Caco-2 (cell line): Measurements from ENCODE around the gene PPP2R3B. TPM values are rescaled to one million over a fixed set of nuclear protein-coding genes. Genes with fewer than 3 reads are reported as not detected.

Source experiments
- Bru-seq: library from RNA; stranded (reverse); fragments of 400-500 nt; gene quantifications from one replicate; lab custom pipeline; 2021; lab: Mats Ljungman, UMichigan
- BruChase-seq, 2 experiments: library from RNA; stranded (reverse); fragments of 400-500 nt; gene quantifications; one replicate each; lab custom pipeline; 2021; lab: Mats Ljungman, UMichigan
- BruUV-seq: library from RNA; stranded (reverse); fragments of 400-500 nt; replicated peaks from 2 replicates; lab custom pipeline; 2021; lab: Mats Ljungman, UMichigan
- CTCF ChIA-PET: fragments of 300-600 bp; sonication (Branson Sonifier 250); formaldehyde crosslinking; loops from one replicate; lab custom pipeline; 2022; ENCODE audit warnings: antibody characterized with exemption; lab: Charles Lee
- POLR2A ChIA-PET: fragments of 300-600 bp; sonication (Branson Sonifier 250); formaldehyde crosslinking; loops from one replicate; lab custom pipeline; 2022; ENCODE audit warnings: antibody characterized with exemption; lab: Charles Lee
- DNase-seq, 2 experiments: peaks; one replicate each; pipeline versions ENCODE4 v3.0.0 to v3.0.0-alpha.2; 2020 to 2022
- H3K27me3 ChIP-seq: replicated peaks from 2 replicates; pipeline ENCODE4 v1.6.0; 2011; ENCODE audit warnings: low read length; ENCODE audit not compliant: control insufficient read depth, insufficient read depth
- H3K36me3 ChIP-seq: 2 replicates; pipeline ENCODE4 v1.5.1; 2011; ENCODE audit warnings: low read length; ENCODE audit not compliant: control insufficient read depth, insufficient read depth
- H3K4me1 ChIP-seq: fragments of 250-450 bp; sonication (Bioruptor Pico); 2 replicates; pipeline ENCODE4 v1.5.1; 2020; ENCODE audit warnings: mild to moderate bottlenecking
- H3K4me3 ChIP-seq: 2 replicates; pipeline ENCODE4 v1.5.1; 2011; ENCODE audit warnings: low read depth, mild to moderate bottlenecking, control low read depth, low read length
- H3K9me3 ChIP-seq: fragments of 250-450 bp; sonication (Bioruptor Pico); 2 replicates; pipeline ENCODE4 v1.5.1; 2020; ENCODE audit warnings: mild to moderate bottlenecking, moderate library complexity
- H3K27ac Mint-ChIP-seq: one replicate; pipeline ENCODE4 v1.8.0; 2022; ENCODE audit warnings: mixed read lengths; ENCODE audit not compliant: unreplicated experiment
- H3K27me3 Mint-ChIP-seq: one replicate; pipeline ENCODE4 v1.8.0; 2022; ENCODE audit warnings: mixed read lengths; ENCODE audit not compliant: insufficient read depth, unreplicated experiment
- H3K36me3 Mint-ChIP-seq: one replicate; pipeline ENCODE4 v1.8.0; 2022; ENCODE audit warnings: mild to moderate bottlenecking, mixed read lengths; ENCODE audit not compliant: insufficient read depth, unreplicated experiment
- H3K4me1 Mint-ChIP-seq: one replicate; pipeline ENCODE4 v1.8.0; 2022; ENCODE audit warnings: low read depth, mixed read lengths; ENCODE audit not compliant: unreplicated experiment
- H3K4me3 Mint-ChIP-seq: one replicate; pipeline ENCODE4 v1.8.0; 2022; ENCODE audit warnings: mild to moderate bottlenecking, moderate library complexity, mixed read lengths; ENCODE audit not compliant: unreplicated experiment
- H3K9me3 Mint-ChIP-seq: one replicate; pipeline ENCODE4 v1.8.0; 2022; ENCODE audit warnings: mixed read lengths; ENCODE audit not compliant: unreplicated experiment
- CTCF ChIP-seq, 2 experiments: fragments of 200-600 bp in 1 of 2; IDR thresholded peaks; 1 replicate in 1 of 2; 2 replicates in 1 of 2; pipeline versions ENCODE4 v1.5.1 to v1.8.0; 2011 to 2022; ENCODE audit warnings: antibody characterized with exemption in 1 of 2, control low read depth in 1 of 2, inconsistent platforms in 1 of 2, low read depth in 1 of 2, low read length in 1 of 2, mild to moderate bottlenecking in 1 of 2, moderate library complexity in 1 of 2; ENCODE audit not compliant: insufficient read depth in 1 of 2, severe bottlenecking in 1 of 2, unreplicated experiment in 1 of 2
- intact Hi-C: fragments of 100-400 bp; cut with micrococcal nuclease; formaldehyde crosslinking; loops from one replicate; pipeline ENCODE4 v1.10.0; 2022; ENCODE audit not compliant: unreplicated experiment
- long read RNA-seq: library from polyadenylated mRNA; stranded (forward); transcript quantifications from one replicate; pipeline ENCODE4 v2.0.0, GENCODE V29; 2022
- total RNA-seq: library from RNA; stranded (reverse); gene quantifications from 2 replicates; pipeline ENCODE4 v1.2.3, GENCODE V29; 2022

PPP2R3B gene
- total RNA-seq (57.9 and 71.3 TPM in 2 replicates), Bru-seq, nascent RNA (percentile 51 among the genes with signal in this experiment), BruChase-seq, experiment 1, labeled RNA remaining after a 2-hour chase (percentile 50 among the genes with signal in this experiment), BruChase-seq, experiment 2, labeled RNA remaining after a 6-hour chase (percentile 58 among the genes with signal in this experiment)
- long read RNA-seq, transcript PPP2R3B-202 (13 exons, 2,151 nt), result major isoform, 36 of 71 reads
- long read RNA-seq, partial matches to known transcripts, result 3 of 71 reads
- long read RNA-seq, other reads (novel, unspliced or antisense), result 32 of 71 reads

GRCh38 chrX:386768-387575 is at the start of gene PPP2R3B:
PPP2R3B (minus strand) TSS chrX:386907; CDS start chrX:386691, 216 bp downstream.
- Histone ChIP-seq H3K36me3 (no peaks in the 10 kb centered on the region), H3K27me3 (no peaks in the 10 kb centered on the region), H3K9me3 (no peaks in the 10 kb centered on the region), H3K4me3 (peak within 1 kb of the TSS; percentile 99), H3K4me1 (no peaks in the 10 kb centered on the region)
- peak; percentile 99 for DNase-seq
- Mint-ChIP-seq H3K9me3 (no peaks in the 10 kb centered on the region), H3K4me1 (no peaks in the 10 kb centered on the region), H3K4me3 (peak within 1 kb of the TSS; percentile 96), H3K27ac (peak within 1 kb of the TSS; percentile 100), H3K36me3 (peaks cover 12% of the 10 kb centered on the region), H3K27me3 (no peaks in the 10 kb centered on the region)
- TF ChIP-seq CTCF (IDR thresholded peaks at IDR 0.05; ENCODE audit: insufficient read depth in 1 of 2, low read depth in 1 of 2, low read length in 1 of 2, severe bottlenecking in 1 of 2, unreplicated experiment in 1 of 2), result no peak
- CTCF ChIA-PET, result no interaction called here
- intact Hi-C loops, result loop anchor here (2.0 kb wide), 2 partner anchors 14 to 68 kb away; partner anchors contain the start of gene GTPBP6
- TSS peak; percentile 61 for BruUV-seq
- POLR2A ChIA-PET, result no interaction called here

DNA sequence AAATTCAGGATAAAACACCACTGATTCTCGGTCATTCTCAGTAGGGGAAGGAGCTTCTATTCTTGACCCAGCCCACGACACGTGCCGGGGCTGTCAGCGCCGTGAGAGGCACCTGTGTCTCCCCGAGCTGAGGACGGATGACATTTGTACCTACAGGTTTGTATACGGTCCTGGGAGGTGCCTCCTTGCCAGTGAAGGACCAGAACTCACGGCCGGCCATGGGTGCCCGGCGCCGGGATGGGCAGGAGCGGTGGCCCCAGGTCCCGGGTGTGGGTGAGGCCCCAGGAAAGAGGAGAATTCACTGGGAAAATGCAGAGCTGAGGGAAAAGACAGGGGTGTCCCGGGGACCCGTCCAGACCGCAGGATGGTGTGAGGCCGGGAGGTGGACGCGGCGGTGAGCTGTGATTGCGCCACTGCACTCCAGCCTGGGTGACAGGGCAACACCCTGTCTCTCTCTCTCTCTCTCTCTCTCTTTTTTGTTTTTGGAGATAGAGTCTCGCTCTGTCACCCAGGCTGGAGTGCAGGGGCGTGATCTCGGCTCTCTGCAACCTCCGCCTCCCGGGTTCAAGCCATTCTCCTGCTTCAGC is 48.9 kb upstream of the PPP2R3B start:
- no peak for TF ChIP-seq CTCF (IDR thresholded peaks at IDR 0.05; ENCODE audit: insufficient read depth in 1 of 2, low read depth in 1 of 2, low read length in 1 of 2, severe bottlenecking in 1 of 2, unreplicated experiment in 1 of 2)
- ChIA-PET CTCF (no interaction called here), POLR2A (no interaction called here)
- Histone ChIP-seq H3K9me3 (no peaks in the 10 kb centered on the region), H3K4me3 (no peak overlapping the region), H3K36me3 (no peaks in the 10 kb centered on the region), H3K4me1 (no peaks in the 10 kb centered on the region), H3K27me3 (no peaks in the 10 kb centered on the region)
- peaks cover 31% of the 10 kb centered on the region for H3K9me3 Mint-ChIP-seq
- peaks cover 12% of the 10 kb centered on the region for H3K27me3 Mint-ChIP-seq
- peaks cover 13% of the 10 kb centered on the region for H3K4me1 Mint-ChIP-seq
- no peak overlapping the region for H3K27ac Mint-ChIP-seq
- intact Hi-C loops, result no loop called here
- DNase-seq, result no peak
- H3K36me3 Mint-ChIP-seq, result peaks cover 6% of the 10 kb centered on the region
- no peak overlapping the region for H3K4me3 Mint-ChIP-seq
- BruUV-seq, result no TSS peak

- Mint-ChIP-seq H3K9me3 (peaks cover 24% of the 10 kb centered on the region), H3K36me3 (peaks cover 6% of the 10 kb centered on the region), H3K4me3 (no peak overlapping the region), H3K27me3 (peaks cover 12% of the 10 kb centered on the region), H3K4me1 (peaks cover 13% of the 10 kb centered on the region), H3K27ac (no peak overlapping the region)
- no peak for DNase-seq
- H3K27me3 ChIP-seq, result no peaks in the 10 kb centered on the region
- ChIA-PET POLR2A (no interaction called here), CTCF (no interaction called here)
- H3K4me1 ChIP-seq, result no peaks in the 10 kb centered on the region
- no peak for TF ChIP-seq CTCF (IDR thresholded peaks at IDR 0.05; ENCODE audit: insufficient read depth in 1 of 2, low read depth in 1 of 2, low read length in 1 of 2, severe bottlenecking in 1 of 2, unreplicated experiment in 1 of 2)
- intact Hi-C loops, result no loop called here
- H3K36me3 ChIP-seq, result no peaks in the 10 kb centered on the region
- no peak overlapping the region for H3K4me3 ChIP-seq
- BruUV-seq, result no TSS peak
- no peaks in the 10 kb centered on the region for H3K9me3 ChIP-seq
Measured at GRCh38 chrX:434946-435345, 48.2 kb upstream of the PPP2R3B start.
